GM19468 (cell line): ENCODE measurements around the gene SMARCD1.
"Not testable (repeated sequence)": the region's sequence is repeated elsewhere in the genome, so short reads cannot be mapped to it uniquely, and the experiment has no call there.

ENCODE experiments used
- ATAC-seq: cut with Tn5 transposase; IDR thresholded peaks from one replicate; pipeline ENCODE4 v1.9.1; 2021; ENCODE audit warnings: mild to moderate bottlenecking, moderate library complexity, moderate number of reproducible peaks; ENCODE audit not compliant: unreplicated experiment; ENCODE audit errors: extremely low read depth

SMARCD1 gene

GRCh38 chr12:50120953-50121352 lies 35.8 kb downstream of the SMARCD1 start:
- no peak for ATAC-seq

DNA sequence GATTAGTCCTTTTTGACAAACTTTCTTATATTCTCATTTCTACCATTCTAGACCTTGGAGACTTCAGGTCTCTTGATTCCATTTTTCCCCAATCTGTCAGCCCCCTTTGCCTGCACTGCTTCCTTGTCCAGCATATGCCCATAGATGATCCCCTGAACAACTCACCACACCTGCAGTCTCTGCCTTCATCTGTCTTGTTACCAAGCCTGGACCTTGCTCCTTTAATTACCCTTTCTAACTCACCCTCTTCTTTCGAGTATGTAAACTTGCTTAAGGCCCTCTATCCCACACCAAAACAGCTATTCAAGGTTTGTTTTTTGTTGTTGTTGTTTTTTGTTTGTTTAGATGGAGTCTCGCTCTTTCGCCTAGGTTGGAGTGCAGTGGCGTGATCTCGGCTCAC lies 36.5 kb downstream of the SMARCD1 start:
- no peak for ATAC-seq

- no peak for ATAC-seq
Measured at GRCh38 chr12:50123203-50123602, 38.1 kb downstream of the SMARCD1 start.

GRCh38 chr12:50127546-50127945 lies 42.4 kb downstream of the SMARCD1 start:
- ATAC-seq, result no peak

DNA sequence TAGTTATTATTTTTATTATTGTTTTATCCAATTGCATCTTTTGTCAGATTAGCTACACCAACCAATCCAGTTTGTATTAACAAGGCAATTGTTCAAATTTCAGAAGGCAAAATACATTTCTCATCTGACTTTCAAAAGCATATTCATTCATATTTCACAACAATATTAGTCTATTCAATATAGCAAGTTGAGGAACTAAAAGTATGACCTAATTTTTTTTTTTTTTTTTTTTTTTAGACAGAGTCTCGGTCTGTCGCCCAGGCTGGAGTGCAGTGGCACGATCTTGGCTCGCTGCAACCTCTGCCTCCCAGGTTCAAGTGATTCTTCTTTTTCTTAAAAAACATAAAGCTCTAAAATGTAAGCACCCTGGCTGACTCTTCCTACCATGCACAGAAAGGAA lies 44.1 kb downstream of the SMARCD1 start:
- ATAC-seq, result no peak

DNA sequence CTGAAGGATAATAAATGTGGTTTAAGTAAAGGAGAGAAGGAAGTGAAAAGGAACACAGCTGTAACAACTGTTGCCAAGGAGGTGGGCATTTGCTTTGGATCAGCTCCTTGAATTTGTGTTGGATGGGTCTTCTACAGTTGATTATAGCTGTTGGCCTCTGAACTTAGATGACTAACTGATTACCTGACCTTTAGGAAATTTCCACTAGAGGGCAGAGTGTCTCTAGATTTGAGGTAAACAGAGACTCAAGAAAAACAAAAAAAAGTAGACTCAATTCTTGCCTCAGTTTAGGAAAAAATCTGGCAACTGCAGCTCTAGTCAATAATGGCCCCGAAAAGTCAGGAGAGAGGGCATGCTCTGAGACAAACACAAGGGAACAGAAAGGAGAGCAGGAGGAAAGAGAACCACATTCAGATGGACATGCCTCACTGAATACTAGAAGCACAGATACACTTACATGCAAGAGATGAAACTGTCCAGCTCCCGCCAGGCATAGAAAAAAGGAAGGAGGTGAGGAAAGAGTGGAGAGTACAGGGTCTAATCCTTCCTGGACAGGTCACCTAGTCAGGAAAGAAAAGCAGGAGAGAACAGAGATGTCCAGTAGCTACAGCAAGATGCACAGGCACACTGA lies 47.5 kb downstream of the SMARCD1 start:
- ATAC-seq, result no peak

- ATAC-seq, result no peak
Measured at GRCh38 chr12:50142993-50143392, 57.9 kb downstream of the SMARCD1 start.

GRCh38 chr12:50145439-50145838 lies 60.3 kb downstream of the SMARCD1 start:
- no peak for ATAC-seq

DNA sequence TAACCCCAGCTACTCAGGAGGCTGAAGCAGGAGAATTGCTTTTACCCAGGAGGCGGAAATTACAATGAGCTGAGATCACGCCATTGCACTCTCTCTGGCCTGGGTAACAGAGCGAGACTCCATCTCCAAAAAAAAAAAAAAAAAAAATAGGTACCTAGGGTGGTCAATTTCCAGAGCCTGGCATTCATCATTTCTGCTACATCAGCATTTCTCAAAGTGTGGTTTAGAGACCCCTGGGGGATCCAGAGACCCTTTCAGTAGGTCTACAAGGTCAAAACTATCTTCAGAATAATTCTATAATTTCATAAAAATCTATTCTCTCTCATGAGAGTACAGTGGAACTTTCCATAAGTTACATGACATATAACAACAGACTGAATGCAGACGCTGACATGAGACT lies 62.1 kb downstream of the SMARCD1 start:
- no peak for ATAC-seq

GRCh38 chr12:50148011-50148410 lies 62.9 kb downstream of the SMARCD1 start:
- not testable (repeated sequence) for ATAC-seq

- no peak for ATAC-seq
Measured at GRCh38 chr12:50149311-50149710, 64.2 kb downstream of the SMARCD1 start.
